ENCODE measurements around the gene BPIFB2.

The BPIFB2 gene

GRCh38 chr20:32964575-32964974 lies 42.9 kb upstream of the BPIFB2 start:
- TF ChIP-seq, protein P1, sequence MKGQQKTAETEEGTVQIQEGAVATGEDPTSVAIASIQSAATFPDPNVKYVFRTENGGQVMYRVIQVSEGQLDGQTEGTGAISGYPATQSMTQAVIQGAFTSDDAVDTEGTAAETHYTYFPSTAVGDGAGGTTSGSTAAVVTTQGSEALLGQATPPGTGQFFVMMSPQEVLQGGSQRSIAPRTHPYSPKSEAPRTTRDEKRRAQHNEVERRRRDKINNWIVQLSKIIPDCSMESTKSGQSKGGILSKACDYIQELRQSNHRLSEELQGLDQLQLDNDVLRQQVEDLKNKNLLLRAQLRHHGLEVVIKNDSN (IDR thresholded peaks at IDR 0.05) = no peak
- TF ChIP-seq CEBPB (IDR thresholded peaks at IDR 0.05) = no peak
- TF ChIP-seq NFIC (IDR thresholded peaks at IDR 0.05) = no peak
- no peak for TF ChIP-seq REST (IDR thresholded peaks at IDR 0.05; ENCODE audit: low read depth)

GRCh38 chr20:32965115-32965514 lies 42.4 kb upstream of the BPIFB2 start:
- no peak for TF ChIP-seq TCF12 (IDR thresholded peaks at IDR 0.05; ENCODE audit: low read depth)
- TF ChIP-seq FOXM1 (IDR thresholded peaks at IDR 0.05; ENCODE audit: borderline replicate concordance, low read depth) = no peak
- TF ChIP-seq CEBPB (IDR thresholded peaks at IDR 0.05) = no peak

- TF ChIP-seq TCF12 (IDR thresholded peaks at IDR 0.05; ENCODE audit: low read depth) = no peak
- TF ChIP-seq ZBTB7A (IDR thresholded peaks at IDR 0.05; ENCODE audit: low read depth) = no peak
- TF ChIP-seq, protein P1 (IDR thresholded peaks at IDR 0.05) = no peak
- no peak for TF ChIP-seq EP300 (IDR thresholded peaks at IDR 0.05; ENCODE audit: borderline replicate concordance)
- TF ChIP-seq FOXM1 (IDR thresholded peaks at IDR 0.05; ENCODE audit: borderline replicate concordance, low read depth) = no peak
- no peak for TF ChIP-seq CEBPB (IDR thresholded peaks at IDR 0.05)
- TF ChIP-seq YY1 (IDR thresholded peaks at IDR 0.05; ENCODE audit: low read depth) = no peak
- TF ChIP-seq, protein P2, sequence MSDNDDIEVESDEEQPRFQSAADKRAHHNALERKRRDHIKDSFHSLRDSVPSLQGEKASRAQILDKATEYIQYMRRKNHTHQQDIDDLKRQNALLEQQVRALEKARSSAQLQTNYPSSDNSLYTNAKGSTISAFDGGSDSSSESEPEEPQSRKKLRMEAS (IDR thresholded peaks at IDR 0.05) = no peak
- TF ChIP-seq CREB1 (IDR thresholded peaks at IDR 0.05; ENCODE audit: low read depth) = no peak
- no peak for TF ChIP-seq NFIC (IDR thresholded peaks at IDR 0.05)
- TF ChIP-seq REST (IDR thresholded peaks at IDR 0.05; ENCODE audit: low read depth) = no peak
Measured at GRCh38 chr20:32965581-32966373, 41.7 kb upstream of the BPIFB2 start.

DNA sequence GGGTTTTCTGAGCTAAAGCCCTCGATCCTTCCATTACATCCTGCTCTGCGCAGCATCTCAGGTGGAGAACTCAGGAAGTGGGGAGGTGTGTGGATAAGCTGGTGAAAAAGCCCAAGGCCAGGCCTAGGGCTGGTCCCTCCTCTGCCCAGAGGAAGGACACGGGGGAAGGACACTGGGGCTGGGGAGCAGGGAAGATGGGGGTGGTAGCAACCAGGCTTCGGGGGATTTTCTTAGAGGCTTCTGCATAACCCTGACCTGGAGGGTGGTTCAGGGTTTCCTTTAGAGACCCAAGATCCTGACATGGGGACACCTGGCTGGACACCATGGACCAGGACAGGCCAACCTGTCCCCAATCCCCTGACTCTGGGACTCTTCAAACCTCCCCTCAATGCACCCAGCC lies 41.1 kb upstream of the BPIFB2 start:
- TF ChIP-seq EP300 (IDR thresholded peaks at IDR 0.05; ENCODE audit: borderline replicate concordance) = no peak
- no peak for TF ChIP-seq TEAD4 (IDR thresholded peaks at IDR 0.05)
- TF ChIP-seq EGR1 (IDR thresholded peaks at IDR 0.05) = no peak
- TF ChIP-seq CEBPB (IDR thresholded peaks at IDR 0.05) = no peak
- TF ChIP-seq REST (IDR thresholded peaks at IDR 0.05; ENCODE audit: low read depth) = no peak
- TF ChIP-seq CREB1 (IDR thresholded peaks at IDR 0.05; ENCODE audit: low read depth) = no peak
- TF ChIP-seq, protein P1 (IDR thresholded peaks at IDR 0.05) = no peak
- TF ChIP-seq YY1 (IDR thresholded peaks at IDR 0.05; ENCODE audit: low read depth) = no peak
- no peak for TF ChIP-seq TCF12 (IDR thresholded peaks at IDR 0.05; ENCODE audit: low read depth)
- no peak for TF ChIP-seq FOXM1 (IDR thresholded peaks at IDR 0.05; ENCODE audit: borderline replicate concordance, low read depth)
- TF ChIP-seq RAD21 (IDR thresholded peaks at IDR 0.05; ENCODE audit: low read depth) = no peak
- no peak for TF ChIP-seq NFIC (IDR thresholded peaks at IDR 0.05)
- TF ChIP-seq, protein P2 (IDR thresholded peaks at IDR 0.05) = no peak

Measured in Ishikawa (cell line).